HG02759 (cell line): Measurements from ENCODE around the gene NMT1.

Experiments used
- ATAC-seq: cut with Tn5 transposase; IDR thresholded peaks from one replicate; pipeline ENCODE4 v1.9.1; 2021; ENCODE audit warnings: mild to moderate bottlenecking, moderate library complexity; ENCODE audit not compliant: unreplicated experiment

NMT1 gene

GRCh38 chr17:45149037-45149668 is 88.0 kb downstream of the NMT1 start:
- peak; percentile 23 for ATAC-seq

DNA sequence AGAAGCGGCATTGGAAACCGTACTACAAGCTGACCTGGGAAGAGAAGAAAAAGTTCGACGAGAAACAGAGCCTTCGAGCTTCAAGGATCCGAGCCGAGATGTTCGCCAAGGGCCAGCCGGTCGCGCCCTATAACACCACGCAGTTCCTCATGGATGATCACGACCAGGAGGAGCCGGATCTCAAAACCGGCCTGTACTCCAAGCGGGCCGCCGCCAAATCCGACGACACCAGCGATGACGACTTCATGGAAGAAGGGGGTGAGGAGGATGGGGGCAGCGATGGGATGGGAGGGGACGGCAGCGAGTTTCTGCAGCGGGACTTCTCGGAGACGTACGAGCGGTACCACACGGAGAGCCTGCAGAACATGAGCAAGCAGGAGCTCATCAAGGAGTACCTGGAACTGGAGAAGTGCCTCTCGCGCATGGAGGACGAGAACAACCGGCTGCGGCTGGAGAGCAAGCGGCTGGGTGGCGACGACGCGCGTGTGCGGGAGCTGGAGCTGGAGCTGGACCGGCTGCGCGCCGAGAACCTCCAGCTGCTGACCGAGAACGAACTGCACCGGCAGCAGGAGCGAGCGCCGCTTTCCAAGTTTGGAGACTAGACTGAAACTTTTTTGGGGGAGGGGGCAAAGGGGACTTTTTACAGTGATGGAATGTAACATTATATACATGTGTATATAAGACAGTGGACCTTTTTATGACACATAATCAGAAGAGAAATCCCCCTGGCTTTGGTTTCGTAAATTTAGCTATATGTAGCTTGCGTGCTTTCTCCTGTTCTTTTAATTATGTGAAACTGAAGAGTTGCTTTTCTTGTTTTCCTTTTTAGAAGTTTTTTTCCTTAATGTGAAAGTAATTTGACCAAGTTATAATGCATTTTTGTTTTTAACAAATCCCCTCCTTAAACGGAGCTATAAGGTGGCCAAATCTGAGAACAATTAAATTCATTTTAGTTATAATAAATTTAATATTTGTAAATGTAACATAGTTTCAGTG is 88.8 kb downstream of the NMT1 start:
- no peak for ATAC-seq

- no peak for ATAC-seq
These were observed 90.0 kb downstream of the NMT1 start for GRCh38 chr17:45150911-45151809.

GRCh38 chr17:45155029-45155428 is 93.9 kb downstream of the NMT1 start:
- no peak for ATAC-seq

- no peak for ATAC-seq
These were observed 94.4 kb downstream of the NMT1 start for GRCh38 chr17:45155483-45155882.

- no peak for ATAC-seq
These were observed 95.1 kb downstream of the NMT1 start for GRCh38 chr17:45156242-45156641.
